OCI-LY3 (cell line): ENCODE results near the gene TCEAL5.

Source experiments
- EZH2phosphoT487 ChIP-seq: fragments of 200-600 bp; shearing (Covaris generic); IDR thresholded peaks from 2 replicates; pipeline ENCODE4 v1.6.1; 2018; ENCODE audit warnings: antibody characterized with exemption, mixed run types, low read depth
- TF ChIP-seq, protein P1 (sequence below): fragments of 200-600, 300-600 bp; sonication (generic); IDR thresholded peaks from 2 replicates; pipeline ENCODE4 v1.5.1; 2014; ENCODE audit warnings: antibody characterized with exemption, low read length, low read depth

GRCh38 chrX:103274284-103274683 lies 2.3 kb downstream of the TCEAL5 start:
- TF ChIP-seq, protein P1, sequence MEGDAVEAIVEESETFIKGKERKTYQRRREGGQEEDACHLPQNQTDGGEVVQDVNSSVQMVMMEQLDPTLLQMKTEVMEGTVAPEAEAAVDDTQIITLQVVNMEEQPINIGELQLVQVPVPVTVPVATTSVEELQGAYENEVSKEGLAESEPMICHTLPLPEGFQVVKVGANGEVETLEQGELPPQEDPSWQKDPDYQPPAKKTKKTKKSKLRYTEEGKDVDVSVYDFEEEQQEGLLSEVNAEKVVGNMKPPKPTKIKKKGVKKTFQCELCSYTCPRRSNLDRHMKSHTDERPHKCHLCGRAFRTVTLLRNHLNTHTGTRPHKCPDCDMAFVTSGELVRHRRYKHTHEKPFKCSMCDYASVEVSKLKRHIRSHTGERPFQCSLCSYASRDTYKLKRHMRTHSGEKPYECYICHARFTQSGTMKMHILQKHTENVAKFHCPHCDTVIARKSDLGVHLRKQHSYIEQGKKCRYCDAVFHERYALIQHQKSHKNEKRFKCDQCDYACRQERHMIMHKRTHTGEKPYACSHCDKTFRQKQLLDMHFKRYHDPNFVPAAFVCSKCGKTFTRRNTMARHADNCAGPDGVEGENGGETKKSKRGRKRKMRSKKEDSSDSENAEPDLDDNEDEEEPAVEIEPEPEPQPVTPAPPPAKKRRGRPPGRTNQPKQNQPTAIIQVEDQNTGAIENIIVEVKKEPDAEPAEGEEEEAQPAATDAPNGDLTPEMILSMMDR: no peak
- no peak for TF ChIP-seq EZH2phosphoT487
